GM06990 (cell line): ENCODE data around the gene PEX13.
A peak's percentile ranks its signal among the peaks of the same experiment; 100 is the strongest.

ENCODE experiments used
- DNase-seq: peaks from one replicate; pipeline ENCODE4 v3.0.0-alpha.2; 2011; ENCODE audit not compliant: insufficient read length; ENCODE audit errors: extremely low read depth
- H3K27me3 ChIP-seq: replicated peaks from 2 replicates; pipeline ENCODE4 v1.6.0; 2011; ENCODE audit warnings: low read length; ENCODE audit not compliant: control insufficient read depth, insufficient read depth
- H3K36me3 ChIP-seq: 2 replicates; pipeline ENCODE4 v1.5.1; 2011; ENCODE audit warnings: low read length; ENCODE audit not compliant: control insufficient read depth, insufficient read depth
- H3K4me3 ChIP-seq: replicated peaks from 2 replicates; pipeline ENCODE4 v1.5.1; 2011; ENCODE audit warnings: low read depth, mild to moderate bottlenecking, control low read depth, low read length
- TF ChIP-seq, protein P1 (sequence below): IDR thresholded peaks from 2 replicates; pipeline ENCODE4 v1.5.1; 2011; ENCODE audit warnings: low read length, control low read depth, mild to moderate bottlenecking, inconsistent platforms; ENCODE audit not compliant: insufficient read depth, poor library complexity, severe bottlenecking

Gene PEX13

GRCh38 chr2:61013382-61013781, 4.1 kb upstream of the PEX13 start:
- TF ChIP-seq, protein P1, sequence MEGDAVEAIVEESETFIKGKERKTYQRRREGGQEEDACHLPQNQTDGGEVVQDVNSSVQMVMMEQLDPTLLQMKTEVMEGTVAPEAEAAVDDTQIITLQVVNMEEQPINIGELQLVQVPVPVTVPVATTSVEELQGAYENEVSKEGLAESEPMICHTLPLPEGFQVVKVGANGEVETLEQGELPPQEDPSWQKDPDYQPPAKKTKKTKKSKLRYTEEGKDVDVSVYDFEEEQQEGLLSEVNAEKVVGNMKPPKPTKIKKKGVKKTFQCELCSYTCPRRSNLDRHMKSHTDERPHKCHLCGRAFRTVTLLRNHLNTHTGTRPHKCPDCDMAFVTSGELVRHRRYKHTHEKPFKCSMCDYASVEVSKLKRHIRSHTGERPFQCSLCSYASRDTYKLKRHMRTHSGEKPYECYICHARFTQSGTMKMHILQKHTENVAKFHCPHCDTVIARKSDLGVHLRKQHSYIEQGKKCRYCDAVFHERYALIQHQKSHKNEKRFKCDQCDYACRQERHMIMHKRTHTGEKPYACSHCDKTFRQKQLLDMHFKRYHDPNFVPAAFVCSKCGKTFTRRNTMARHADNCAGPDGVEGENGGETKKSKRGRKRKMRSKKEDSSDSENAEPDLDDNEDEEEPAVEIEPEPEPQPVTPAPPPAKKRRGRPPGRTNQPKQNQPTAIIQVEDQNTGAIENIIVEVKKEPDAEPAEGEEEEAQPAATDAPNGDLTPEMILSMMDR = no peak
- Histone ChIP-seq H3K36me3 (no peaks in the 10 kb centered on the region; the same call in 1 of the 2 replicates), H3K4me3 (no peak overlapping the region), H3K27me3 (no peaks in the 10 kb centered on the region)
- DNase-seq = no peak

GRCh38 chr2:61014763-61015162, 2.8 kb upstream of the PEX13 start:
- Histone ChIP-seq H3K4me3 (no peak overlapping the region), H3K36me3 (no peaks in the 10 kb centered on the region; the same call in 1 of the 2 replicates), H3K27me3 (no peaks in the 10 kb centered on the region)
- DNase-seq = no peak
- TF ChIP-seq, protein P1 = no peak

- Histone ChIP-seq H3K36me3 (0 out of 2 replicates have a peak, but pooled peaks cover under 1% of the 10 kb centered on the region), H3K4me3 (peak overlapping the region; percentile 80), H3K27me3 (no peaks in the 10 kb centered on the region)
- TF ChIP-seq, protein P1 = no peak
- DNase-seq = no peak
These were observed 1.5 kb upstream of the PEX13 start for GRCh38 chr2:61015976-61016375.

- no peaks in the 10 kb centered on the region for H3K27me3 ChIP-seq
- H3K4me3 ChIP-seq = peak overlapping the region; percentile 80
- no peak for DNase-seq
- H3K36me3 ChIP-seq = peaks cover 6% of the 10 kb centered on the region
- TF ChIP-seq, protein P1 = no peak
These were observed 1.0 kb upstream of the PEX13 start for GRCh38 chr2:61016392-61017002.

- TF ChIP-seq, protein P1 = no peak
- peak; percentile 89 for DNase-seq
- Histone ChIP-seq H3K27me3 (no peaks in the 10 kb centered on the region), H3K4me3 (peak overlapping the region; percentile 80), H3K36me3 (peaks cover 6% of the 10 kb centered on the region)
These were observed 441 bp upstream of the PEX13 start for GRCh38 chr2:61017003-61017555.
